ENCODE data around the gene ACTG1.
A peak's percentile ranks its signal among the peaks of the same experiment; 100 is the strongest.

ACTG1 gene

DNA sequence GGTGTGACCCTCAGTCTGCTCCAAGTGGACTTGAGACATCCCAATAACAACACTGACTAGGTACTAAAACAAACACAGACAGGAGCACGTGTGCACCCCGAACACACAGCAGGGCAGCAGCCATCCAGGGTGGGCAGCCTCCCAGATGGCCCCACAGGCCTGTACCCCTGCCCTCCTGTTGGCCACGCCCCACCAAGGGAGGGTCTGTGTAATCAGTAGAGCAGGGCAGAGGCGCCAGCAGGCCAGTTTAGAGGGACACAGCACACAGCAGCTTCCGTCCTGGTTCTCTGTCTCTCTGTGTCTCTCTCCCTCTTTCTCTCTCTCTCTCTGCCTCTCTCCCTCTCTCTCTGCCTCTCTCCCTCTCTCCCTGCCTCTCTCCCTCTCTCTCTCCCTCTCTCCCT lies 21.4 kb downstream of the ACTG1 start:
- FAIRE-seq (no peak), DNase-seq (ENCODE audit: insufficient read length, low spot score) (no peak)
- TF ChIP-seq POLR2A (IDR thresholded peaks at IDR 0.05; ENCODE audit: low read depth, low read length), result no peak
- TF ChIP-seq TAF1 (IDR thresholded peaks at IDR 0.05; ENCODE audit: low read depth, low read length), result no peak
- TF ChIP-seq SPI1 (IDR thresholded peaks at IDR 0.05; ENCODE audit: low read depth, low read length), result no peak

DNA sequence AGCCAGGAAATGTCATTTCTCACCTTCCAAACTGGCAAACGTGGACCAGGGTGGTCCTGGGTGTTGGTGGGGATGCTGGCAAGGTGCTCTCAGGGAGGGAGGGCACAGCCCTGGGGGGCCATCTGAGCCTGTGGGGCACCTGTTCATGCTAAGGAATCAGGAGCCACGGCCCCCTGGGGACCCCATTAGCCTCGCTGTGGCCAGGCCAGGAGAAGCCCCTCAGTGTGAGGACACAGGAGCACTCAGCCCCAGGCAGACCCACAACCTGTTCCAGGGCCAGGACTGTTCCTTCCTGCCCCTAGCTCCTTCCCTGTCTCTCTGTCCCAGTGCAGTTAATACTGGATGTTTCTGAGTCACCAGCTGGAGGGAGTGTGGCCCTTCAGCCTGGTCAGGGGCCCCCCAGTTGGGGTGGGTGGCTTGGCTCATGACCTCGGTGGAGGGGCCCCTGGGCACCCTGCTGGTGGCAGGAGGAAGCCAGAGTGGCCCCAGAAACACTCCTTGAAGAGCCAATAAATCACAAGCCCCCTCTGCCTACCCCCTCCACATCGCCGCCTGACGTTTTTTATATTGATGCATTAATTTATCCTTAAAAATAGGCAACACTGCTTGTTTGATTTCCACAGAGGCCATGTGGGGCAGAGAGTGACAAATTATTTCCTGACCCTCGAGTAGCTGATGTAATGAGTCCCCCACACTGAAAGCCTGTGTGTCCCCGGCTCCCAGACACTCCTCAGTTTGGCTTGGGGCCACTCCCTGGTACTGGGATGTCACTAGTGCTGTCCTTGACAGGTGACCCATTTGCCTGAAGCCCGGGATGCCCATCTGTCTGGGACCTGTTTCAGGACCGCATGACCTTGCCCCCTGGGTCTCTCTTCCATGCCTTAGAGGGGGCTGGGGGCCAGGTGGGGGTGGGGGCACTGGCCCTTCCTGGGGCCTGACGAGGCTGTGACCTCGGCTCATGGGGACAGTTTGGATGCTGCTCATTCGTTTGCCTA lies 22.3 kb downstream of the ACTG1 start:
- no peak for DNase-seq (ENCODE audit: insufficient read length, low spot score)
- no peak for TF ChIP-seq TAF1 (IDR thresholded peaks at IDR 0.05; ENCODE audit: low read depth, low read length)
- FAIRE-seq, result no peak

DNA sequence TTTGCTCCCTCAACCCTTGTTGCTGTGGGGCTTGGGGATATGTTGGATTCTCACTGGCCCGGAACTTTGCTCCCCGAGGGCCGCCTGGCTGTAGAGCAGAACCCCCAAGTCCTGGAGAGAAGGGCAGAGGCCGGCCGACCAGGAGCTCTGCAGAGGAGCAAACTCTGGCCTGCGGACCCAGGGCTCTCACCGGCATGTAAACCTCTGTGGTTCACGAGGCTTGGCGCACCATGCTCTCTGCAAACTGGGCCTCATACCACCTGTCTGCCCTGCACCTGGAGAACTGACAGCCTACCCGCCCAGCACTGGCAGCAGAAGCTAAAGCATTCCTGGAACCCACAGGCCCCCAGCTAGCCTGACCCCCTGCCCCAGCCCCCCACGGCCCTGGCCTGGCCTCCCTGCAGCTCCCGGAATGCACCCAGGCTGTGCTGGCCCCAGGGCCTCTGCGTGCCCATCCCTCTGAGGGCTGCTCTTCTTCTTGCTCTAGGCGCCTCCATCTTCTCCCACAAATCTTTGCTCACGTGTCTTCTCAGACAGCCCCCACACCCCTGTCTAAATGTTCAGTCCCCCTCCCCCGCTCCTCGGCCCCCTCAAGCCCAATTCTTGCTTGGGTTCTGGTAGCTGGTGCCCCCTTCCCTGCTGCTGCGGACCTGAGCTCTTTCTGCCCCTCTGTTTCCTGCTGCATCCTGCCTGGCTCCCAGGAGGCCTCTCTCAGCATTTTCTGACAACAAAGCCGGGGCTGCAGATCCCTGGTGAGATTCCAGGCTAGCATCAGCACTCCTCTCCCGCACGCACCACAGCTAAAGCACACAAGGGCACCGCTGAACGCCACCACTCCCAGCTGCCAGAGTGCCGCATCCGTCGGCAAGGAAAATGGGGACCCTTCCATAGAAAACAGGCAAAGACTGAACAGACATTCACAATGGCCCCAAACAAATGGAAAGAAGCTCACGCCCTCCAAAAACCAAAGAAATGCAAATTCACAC lies 23.3 kb downstream of the ACTG1 start:
- FAIRE-seq, result no peak
- TF ChIP-seq SPI1 (IDR thresholded peaks at IDR 0.05; ENCODE audit: low read depth, low read length) (no peak), TAF1 (IDR thresholded peaks at IDR 0.05; ENCODE audit: low read depth, low read length) (no peak), POU2F2 (IDR thresholded peaks at IDR 0.05; ENCODE audit: low read depth, low read length) (no peak), POLR2A (IDR thresholded peaks at IDR 0.05; ENCODE audit: low read depth, low read length) (no peak), PAX5 (IDR thresholded peaks at IDR 0.05; ENCODE audit: insufficient read depth, low read length, severe bottlenecking) (no peak), POLR2AphosphoS5 (IDR thresholded peaks at IDR 0.05; ENCODE audit: low read depth, low read length) (no peak)
- DNase-seq (ENCODE audit: insufficient read length, low spot score), result no peak

DNA sequence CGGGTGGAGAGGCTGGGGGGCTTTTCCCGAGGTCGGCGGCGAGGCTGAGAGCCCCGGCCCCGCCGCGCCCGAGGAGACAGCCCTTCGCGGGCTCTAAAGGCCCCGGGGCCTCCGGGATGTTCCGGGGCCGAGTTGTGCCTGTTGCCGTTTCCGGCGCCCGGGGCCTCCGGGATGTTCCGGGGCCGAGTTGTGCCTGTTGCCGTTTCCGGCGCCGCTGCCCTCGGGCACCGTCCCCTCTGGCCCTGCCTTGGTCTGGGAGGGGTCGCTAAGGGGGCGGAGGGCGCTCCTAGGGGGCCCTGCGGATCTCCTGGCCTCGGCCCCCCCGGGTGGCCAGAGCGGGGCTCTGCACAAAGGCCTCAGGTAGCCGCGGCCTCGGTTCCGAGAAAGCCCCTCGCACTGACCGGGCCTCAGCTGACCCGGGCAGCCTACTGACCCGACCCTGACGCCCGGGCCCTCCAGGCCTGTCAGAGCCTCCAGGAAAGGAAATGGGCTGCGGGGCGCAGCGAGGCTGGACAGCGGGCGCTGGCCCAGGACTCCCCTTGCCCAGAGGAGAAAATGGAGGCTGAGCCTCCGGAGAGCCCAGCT lies 24.2 kb downstream of the ACTG1 start:
- no peak for TF ChIP-seq PAX5 (IDR thresholded peaks at IDR 0.05; ENCODE audit: insufficient read depth, low read length, severe bottlenecking)
- TF ChIP-seq POLR2AphosphoS5 (IDR thresholded peaks at IDR 0.05; ENCODE audit: low read depth, low read length), result no peak
- TF ChIP-seq TAF1 (IDR thresholded peaks at IDR 0.05; ENCODE audit: low read depth, low read length), result no peak
- no peak for TF ChIP-seq POLR2A (IDR thresholded peaks at IDR 0.05; ENCODE audit: low read depth, low read length)
- no peak for TF ChIP-seq POU2F2 (IDR thresholded peaks at IDR 0.05; ENCODE audit: low read depth, low read length)
- no peak for TF ChIP-seq SPI1 (IDR thresholded peaks at IDR 0.05; ENCODE audit: low read depth, low read length)
- FAIRE-seq (no peak), DNase-seq (ENCODE audit: insufficient read length, low spot score) (no peak)

DNA sequence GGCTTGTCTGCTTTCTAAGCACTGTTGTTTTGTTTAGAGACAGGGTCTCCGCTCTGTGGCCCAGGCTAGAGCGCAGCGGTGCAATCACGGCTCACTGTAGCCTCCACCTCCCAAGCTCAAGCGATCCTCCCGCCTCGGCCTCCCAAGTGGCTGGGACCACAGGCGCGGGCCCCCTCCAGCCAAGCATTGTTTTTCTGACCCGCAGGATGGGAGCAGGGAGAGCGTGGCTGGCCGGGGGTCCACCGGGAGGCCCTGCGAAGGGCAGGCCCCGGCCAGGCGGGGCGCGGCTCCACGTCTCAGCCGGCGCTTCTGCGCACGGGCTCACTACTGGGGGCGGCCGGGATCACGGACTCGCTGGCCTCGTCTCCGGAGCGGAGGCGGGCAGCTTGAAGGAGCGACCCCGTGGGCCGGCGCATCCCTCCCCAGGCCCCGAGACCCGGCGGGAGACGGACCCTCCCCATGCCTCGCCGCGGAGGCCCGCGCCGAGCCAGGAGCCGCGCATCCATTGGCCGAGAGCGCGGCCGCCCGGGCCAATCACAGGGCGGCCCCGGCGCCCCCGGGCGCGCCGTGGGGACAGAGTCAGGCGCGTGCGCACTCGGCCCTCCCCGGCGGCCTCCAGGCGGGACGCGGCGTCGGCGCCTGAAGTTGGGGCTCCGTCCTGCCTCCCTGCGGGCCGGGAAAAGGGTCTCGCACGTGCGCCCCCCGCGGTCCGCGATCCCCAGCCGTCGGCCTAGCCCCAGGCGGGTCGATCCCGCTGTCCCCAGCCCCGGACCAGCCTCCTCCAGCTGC lies 24.9 kb downstream of the ACTG1 start:
- DNase-seq (ENCODE audit: insufficient read length, low spot score) (peak; percentile 89), FAIRE-seq (peak; percentile 69)
- TF ChIP-seq POLR2A (IDR thresholded peaks at IDR 0.05; ENCODE audit: low read depth, low read length) (peak; percentile 42; the same call in 1 of the 2 replicates), SPI1 (IDR thresholded peaks at IDR 0.05; ENCODE audit: low read depth, low read length) (no peak), POLR2AphosphoS5 (IDR thresholded peaks at IDR 0.05; ENCODE audit: low read depth, low read length) (no peak), POU2F2 (IDR thresholded peaks at IDR 0.05; ENCODE audit: low read depth, low read length) (no peak), TAF1 (IDR thresholded peaks at IDR 0.05; ENCODE audit: low read depth, low read length) (no peak), PAX5 (IDR thresholded peaks at IDR 0.05; ENCODE audit: insufficient read depth, low read length, severe bottlenecking) (no peak)

DNA sequence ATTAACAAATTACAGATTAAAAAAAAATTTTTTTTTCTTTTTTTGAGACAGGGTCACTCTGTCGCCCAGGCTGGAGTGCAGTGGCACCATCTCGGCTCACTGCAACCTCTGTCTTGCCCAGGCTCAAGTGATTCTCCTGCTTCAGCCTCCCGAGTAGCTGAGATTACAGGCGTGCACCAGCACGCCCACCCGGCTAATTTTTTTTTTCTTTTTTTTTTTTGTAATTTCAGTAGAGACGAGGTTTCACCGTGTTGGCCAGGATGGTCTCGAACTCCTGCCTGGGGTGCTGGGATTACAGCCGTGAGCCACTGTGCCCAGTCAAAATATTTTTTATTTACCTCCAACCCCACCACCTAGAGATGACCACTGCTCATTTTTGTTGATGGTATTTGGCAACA lies 25.5 kb downstream of the ACTG1 start:
- TF ChIP-seq POLR2A (IDR thresholded peaks at IDR 0.05; ENCODE audit: low read depth, low read length), result no peak
- no peak for TF ChIP-seq PAX5 (IDR thresholded peaks at IDR 0.05; ENCODE audit: insufficient read depth, low read length, severe bottlenecking)
- no peak for TF ChIP-seq POLR2AphosphoS5 (IDR thresholded peaks at IDR 0.05; ENCODE audit: low read depth, low read length)
- TF ChIP-seq POU2F2 (IDR thresholded peaks at IDR 0.05; ENCODE audit: low read depth, low read length), result no peak
- TF ChIP-seq SPI1 (IDR thresholded peaks at IDR 0.05; ENCODE audit: low read depth, low read length), result no peak
- no peak for TF ChIP-seq TAF1 (IDR thresholded peaks at IDR 0.05; ENCODE audit: low read depth, low read length)
- DNase-seq (ENCODE audit: insufficient read length, low spot score) (no peak), FAIRE-seq (no peak)

DNA sequence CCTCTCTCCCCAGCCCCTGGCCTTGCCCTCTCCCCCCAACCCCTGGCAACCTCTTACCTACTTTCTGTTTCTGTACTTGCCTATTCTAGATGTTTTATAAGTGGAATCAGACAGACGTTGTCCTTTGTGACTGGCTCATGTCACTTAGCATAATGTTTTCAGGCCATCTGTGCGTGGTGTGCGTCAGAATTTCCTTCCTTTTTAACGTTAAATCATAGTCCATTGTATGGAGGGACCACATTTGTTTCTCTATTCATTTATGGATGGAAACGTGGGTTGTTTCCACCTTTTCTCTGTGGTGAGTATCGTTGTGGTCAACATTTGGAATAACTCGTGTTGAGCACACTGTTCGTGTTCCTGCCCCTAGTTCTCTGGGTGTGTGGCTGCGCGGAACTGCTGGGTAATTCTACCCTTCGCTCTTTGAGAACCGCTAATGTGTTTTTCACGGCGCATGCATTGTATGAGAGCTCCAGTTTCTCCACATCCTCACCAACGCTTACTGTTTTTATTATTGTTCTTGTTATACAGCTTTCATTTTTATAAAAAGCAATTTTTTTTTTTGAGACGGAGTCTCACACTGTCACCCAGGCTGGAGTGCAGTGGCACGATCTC lies 26.3 kb downstream of the ACTG1 start:
- no peak for FAIRE-seq
- TF ChIP-seq SPI1 (IDR thresholded peaks at IDR 0.05; ENCODE audit: low read depth, low read length), result no peak
- TF ChIP-seq POU2F2 (IDR thresholded peaks at IDR 0.05; ENCODE audit: low read depth, low read length), result no peak
- no peak for TF ChIP-seq POLR2A (IDR thresholded peaks at IDR 0.05; ENCODE audit: low read depth, low read length)
- no peak for TF ChIP-seq PAX5 (IDR thresholded peaks at IDR 0.05; ENCODE audit: insufficient read depth, low read length, severe bottlenecking)
- no peak for TF ChIP-seq TAF1 (IDR thresholded peaks at IDR 0.05; ENCODE audit: low read depth, low read length)
- no peak for TF ChIP-seq POLR2AphosphoS5 (IDR thresholded peaks at IDR 0.05; ENCODE audit: low read depth, low read length)
- no peak for DNase-seq (ENCODE audit: insufficient read length, low spot score)

DNA sequence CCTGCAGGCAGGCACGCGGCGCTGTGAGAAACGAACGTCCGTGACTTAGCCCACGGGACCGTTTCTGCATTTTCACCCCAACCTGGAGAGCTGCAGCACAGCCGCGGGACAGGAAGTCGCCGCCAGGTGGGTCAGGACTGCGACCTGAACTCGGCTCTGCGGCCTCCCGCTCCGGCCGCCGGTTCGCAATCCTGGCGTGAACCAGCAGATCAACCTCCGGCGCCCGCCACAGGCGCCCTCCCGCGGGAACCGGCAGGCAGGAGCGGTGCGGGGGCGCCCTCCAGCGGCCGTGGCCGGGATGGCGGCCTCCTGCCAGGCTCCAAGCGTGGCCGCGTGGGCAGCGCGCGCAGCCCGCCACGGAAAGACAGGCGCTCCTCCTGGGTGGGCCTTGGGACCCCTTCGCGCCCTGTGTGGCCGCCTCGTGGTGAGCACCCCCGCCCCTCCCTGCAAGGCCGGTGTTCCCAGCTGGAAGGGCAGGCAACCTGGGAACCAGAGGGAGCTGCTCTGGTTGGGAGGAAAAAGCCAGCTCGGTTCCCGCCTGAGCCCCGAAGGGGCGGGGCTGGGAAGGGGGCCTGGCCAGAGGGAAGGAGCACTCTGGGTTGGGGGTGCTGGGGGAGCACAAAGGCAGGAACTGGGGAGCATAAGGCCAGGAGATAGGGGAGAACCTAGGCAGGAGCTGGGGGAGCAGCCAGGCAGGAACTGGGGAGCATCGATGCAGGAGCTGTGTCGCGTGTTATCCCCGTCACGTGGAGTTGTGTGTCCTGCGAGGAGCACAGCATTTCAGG lies 28.2 kb downstream of the ACTG1 start:
- TF ChIP-seq PAX5 (IDR thresholded peaks at IDR 0.05; ENCODE audit: insufficient read depth, low read length, severe bottlenecking) (peak; percentile 60), TAF1 (IDR thresholded peaks at IDR 0.05; ENCODE audit: low read depth, low read length) (no peak)
- peak; percentile 93 for DNase-seq (ENCODE audit: insufficient read length, low spot score)
- peak; percentile 90 for FAIRE-seq
